GM19240 (cell line): ENCODE data around the gene HSD17B1.
"Not testable (repeated sequence)": the region's sequence is repeated elsewhere in the genome, so short reads cannot be mapped to it uniquely, and the experiment has no call there.

Experiments used
- DNase-seq: peaks from one replicate; pipeline ENCODE4 v3.0.0; 2011; ENCODE audit warnings: low spot score; ENCODE audit not compliant: insufficient read length

HSD17B1 gene

GRCh38 chr17:42552736-42553135 is at the start of gene HSD17B1:
HSD17B1 (plus strand) TSS chr17:42552923; CDS start chr17:42552934, 11 bp downstream.
- not testable (repeated sequence) for DNase-seq

GRCh38 chr17:42502926-42503325 is 49.8 kb upstream of the HSD17B1 start:
- DNase-seq, result no peak

- no peak for DNase-seq
Measured at GRCh38 chr17:42507671-42508070, 45.1 kb upstream of the HSD17B1 start.

GRCh38 chr17:42508426-42509165 is 44.1 kb upstream of the HSD17B1 start:
- no peak for DNase-seq

- no peak for DNase-seq
Measured at GRCh38 chr17:42509409-42509808, 43.3 kb upstream of the HSD17B1 start.

GRCh38 chr17:42509841-42510240 is 42.9 kb upstream of the HSD17B1 start:
- no peak for DNase-seq

- DNase-seq, result no peak
Measured at GRCh38 chr17:42512246-42512645, 40.5 kb upstream of the HSD17B1 start.

- no peak for DNase-seq
Measured at GRCh38 chr17:42512733-42513251, 39.9 kb upstream of the HSD17B1 start.

GRCh38 chr17:42513686-42514085 is 39.0 kb upstream of the HSD17B1 start:
- no peak for DNase-seq

GRCh38 chr17:42514279-42514678 is 38.4 kb upstream of the HSD17B1 start:
- no peak for DNase-seq

GRCh38 chr17:42514867-42515266 is 37.9 kb upstream of the HSD17B1 start:
- no peak for DNase-seq

GRCh38 chr17:42517516-42517915 is 35.2 kb upstream of the HSD17B1 start:
- DNase-seq, result peak; percentile 80

GRCh38 chr17:42518046-42518754 is 34.5 kb upstream of the HSD17B1 start:
- DNase-seq, result no peak

- DNase-seq, result no peak
Measured at GRCh38 chr17:42518755-42519545, 33.8 kb upstream of the HSD17B1 start.

GRCh38 chr17:42519546-42520491 is 32.9 kb upstream of the HSD17B1 start:
- no peak for DNase-seq

GRCh38 chr17:42520540-42520951 is 32.2 kb upstream of the HSD17B1 start:
- DNase-seq, result no peak

- DNase-seq, result no peak
Measured at GRCh38 chr17:42521036-42521435, 31.7 kb upstream of the HSD17B1 start.

- no peak for DNase-seq
Measured at GRCh38 chr17:42521666-42522262, 31.0 kb upstream of the HSD17B1 start.

GRCh38 chr17:42522263-42522790 is 30.4 kb upstream of the HSD17B1 start:
- no peak for DNase-seq

GRCh38 chr17:42522798-42523278 is 29.9 kb upstream of the HSD17B1 start:
- DNase-seq, result no peak
